HG03060 (cell line): ENCODE data around the gene HOXD12.

Experiments used
- ATAC-seq: cut with Tn5 transposase; IDR thresholded peaks from one replicate; pipeline ENCODE4 v1.9.1; 2021; ENCODE audit warnings: low read depth, moderate number of reproducible peaks; ENCODE audit not compliant: unreplicated experiment

The HOXD12 gene

GRCh38 chr2:176099728-176100546, at the start of gene HOXD12:
HOXD12 (plus strand) TSS chr2:176099795; CDS start chr2:176099802, 7 bp downstream.
- no peak for ATAC-seq

- ATAC-seq = no peak
Measured at GRCh38 chr2:176056406-176056805, 43.2 kb upstream of the HOXD12 start.

GRCh38 chr2:176063958-176064357, 35.6 kb upstream of the HOXD12 start:
- no peak for ATAC-seq

- ATAC-seq = no peak
Measured at GRCh38 chr2:176066645-176067588, 32.7 kb upstream of the HOXD12 start.

- ATAC-seq = no peak
Measured at GRCh38 chr2:176067589-176068418, 31.8 kb upstream of the HOXD12 start.

- no peak for ATAC-seq
Measured at GRCh38 chr2:176068419-176068832, 31.2 kb upstream of the HOXD12 start.

GRCh38 chr2:176071330-176072291, 28.0 kb upstream of the HOXD12 start:
- ATAC-seq = no peak

GRCh38 chr2:176072292-176072669, 27.3 kb upstream of the HOXD12 start:
- no peak for ATAC-seq

- no peak for ATAC-seq
Measured at GRCh38 chr2:176072951-176073904, 26.4 kb upstream of the HOXD12 start.

- no peak for ATAC-seq
Measured at GRCh38 chr2:176074919-176075425, 24.6 kb upstream of the HOXD12 start.

GRCh38 chr2:176075481-176075880, 24.1 kb upstream of the HOXD12 start:
- no peak for ATAC-seq

GRCh38 chr2:176076063-176076462, 23.5 kb upstream of the HOXD12 start:
- no peak for ATAC-seq

- no peak for ATAC-seq
Measured at GRCh38 chr2:176076796-176077195, 22.8 kb upstream of the HOXD12 start.

- no peak for ATAC-seq
Measured at GRCh38 chr2:176078541-176079284, 20.9 kb upstream of the HOXD12 start.

GRCh38 chr2:176079285-176079830, 20.2 kb upstream of the HOXD12 start:
- no peak for ATAC-seq

- no peak for ATAC-seq
Measured at GRCh38 chr2:176079831-176080539, 19.6 kb upstream of the HOXD12 start.
